SKM-1 (cell line): ENCODE data around the gene ART1.

Experiments used
- DNase-seq: peaks from one replicate; lab custom pipeline; 2025; ENCODE audit not compliant: unreplicated experiment; lab: John Stamatoyannopoulos, UW

Gene ART1

DNA sequence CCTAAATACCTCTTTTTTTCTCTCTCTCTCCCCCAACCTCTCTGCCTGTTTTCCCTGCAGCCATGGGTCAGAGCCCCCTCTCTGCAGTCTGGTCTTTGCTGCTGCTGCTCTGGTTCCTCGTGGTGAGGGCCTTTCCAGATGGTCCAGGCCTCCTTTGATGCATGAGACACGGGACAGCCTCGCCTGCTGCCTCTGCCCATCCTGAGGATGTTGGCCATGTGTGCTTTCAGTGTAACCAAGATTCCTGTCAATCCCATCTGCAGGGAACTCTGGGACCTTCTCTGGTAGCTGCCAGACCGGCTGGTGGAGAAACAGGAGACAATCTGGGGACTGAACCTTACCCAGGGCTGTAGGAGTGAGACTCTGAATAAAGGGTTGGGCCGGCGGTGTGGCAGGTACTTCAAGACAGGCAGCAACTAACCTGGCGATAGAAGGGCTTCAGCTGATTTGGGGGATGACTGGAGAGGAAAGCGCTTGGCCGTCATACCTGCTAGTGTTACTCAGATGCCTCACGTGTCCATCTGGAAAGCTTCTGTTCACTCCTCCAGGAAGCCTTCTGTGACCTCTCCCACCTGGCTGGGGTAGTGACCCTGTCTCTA, 19.2 kb downstream of the ART1 start:
- DNase-seq, result no peak

DNA sequence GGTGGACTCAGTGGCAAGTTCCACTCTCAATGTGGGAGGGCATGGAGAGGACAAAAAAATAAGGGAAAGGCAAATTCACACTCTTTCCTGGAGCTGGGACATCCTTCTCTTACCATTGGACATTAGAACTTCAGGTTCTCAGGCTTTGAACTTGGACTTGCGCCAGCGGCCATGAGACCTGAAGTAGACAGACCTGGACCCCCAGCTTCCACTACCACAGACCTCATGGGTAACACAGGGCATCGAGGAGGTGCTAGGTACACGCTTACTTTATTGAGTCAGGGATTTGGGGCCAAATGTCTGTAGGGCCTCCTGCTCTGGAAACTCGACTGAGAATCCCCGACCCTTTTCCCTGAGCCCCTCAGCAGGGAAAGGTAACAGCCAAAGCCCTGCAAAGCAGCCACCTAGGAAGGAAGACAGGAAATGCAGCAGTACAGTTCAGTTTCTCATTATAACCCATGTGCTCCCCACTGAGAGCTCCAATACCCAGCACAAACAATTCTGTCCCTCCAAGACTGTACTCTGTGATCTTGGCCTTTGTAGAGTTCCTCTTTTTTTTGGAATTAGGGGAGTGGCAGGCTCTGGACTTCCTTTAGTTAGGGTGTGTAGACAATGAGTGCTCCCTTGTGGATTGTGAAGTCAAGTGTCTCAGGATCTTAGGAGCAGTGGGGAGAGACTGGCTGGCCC, 20.6 kb downstream of the ART1 start:
- DNase-seq, result peak; percentile 32

DNA sequence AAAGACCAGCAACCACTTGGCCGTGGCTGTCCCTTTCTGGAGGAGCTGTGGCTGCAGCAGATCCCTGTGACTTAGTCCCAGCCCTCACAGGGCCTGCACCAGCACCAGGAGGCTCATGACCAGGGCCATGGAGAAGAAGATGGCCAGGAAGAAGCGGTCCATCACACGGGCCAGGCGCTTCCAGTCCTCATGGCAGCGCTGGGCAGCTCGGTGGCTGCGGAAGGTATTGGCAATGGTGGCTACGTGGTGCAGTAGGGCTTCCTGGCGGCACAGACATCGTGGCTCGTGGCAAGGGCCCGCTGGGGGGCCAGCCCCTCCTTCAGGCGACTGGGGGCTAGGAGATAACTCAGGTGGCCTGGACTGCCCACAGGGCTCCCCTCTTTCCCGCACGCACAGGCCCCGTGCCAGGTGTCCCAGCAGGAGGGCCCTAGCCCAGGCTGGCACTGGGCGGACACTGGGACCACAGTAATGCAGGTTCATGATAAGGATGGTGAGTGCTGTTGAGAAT, 21.1 kb downstream of the ART1 start:
- no peak for DNase-seq

DNA sequence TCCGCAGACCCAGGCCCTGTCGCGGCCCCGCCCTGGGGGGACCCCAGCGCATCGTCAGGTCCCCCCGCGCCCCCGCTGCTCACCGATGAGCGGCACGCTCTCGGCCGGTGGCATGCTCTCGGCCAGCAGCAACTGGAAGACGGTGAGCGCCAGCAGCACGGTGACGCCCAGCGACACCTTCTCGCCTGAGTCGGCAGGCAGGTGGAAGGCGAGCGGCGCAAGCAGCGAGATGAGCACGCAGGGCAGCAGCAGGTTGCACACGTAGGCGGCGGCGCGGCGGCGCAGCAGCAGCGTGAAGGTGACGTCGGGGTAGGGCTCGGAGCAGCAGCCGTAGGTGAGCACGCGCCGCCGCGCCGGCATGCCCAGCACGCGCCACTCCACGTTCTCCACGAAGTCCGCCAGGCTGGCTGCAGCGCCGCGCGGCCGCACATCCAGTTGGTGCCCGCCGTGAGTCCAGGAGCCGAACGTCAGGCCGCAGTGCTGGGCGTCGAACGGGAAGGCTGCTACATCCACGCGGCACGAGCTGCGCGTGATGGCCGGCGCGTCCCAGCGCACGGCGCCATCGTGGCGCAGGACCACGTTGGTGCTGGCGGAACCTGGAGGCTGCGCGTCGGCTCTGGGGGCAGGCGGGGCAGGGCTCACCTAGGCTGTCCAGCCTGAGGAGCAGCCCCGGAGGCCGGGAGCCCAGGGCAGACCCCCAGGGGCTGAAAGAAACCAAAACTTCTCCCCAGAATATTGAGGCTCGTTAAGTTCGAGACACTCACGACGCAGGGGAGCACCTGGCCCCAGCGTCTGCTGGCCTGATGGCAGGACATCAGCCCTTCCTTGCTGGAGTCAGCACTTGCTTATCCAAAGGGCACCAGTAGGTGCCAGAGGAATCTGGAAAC, 22.5 kb downstream of the ART1 start:
- DNase-seq, result no peak

DNA sequence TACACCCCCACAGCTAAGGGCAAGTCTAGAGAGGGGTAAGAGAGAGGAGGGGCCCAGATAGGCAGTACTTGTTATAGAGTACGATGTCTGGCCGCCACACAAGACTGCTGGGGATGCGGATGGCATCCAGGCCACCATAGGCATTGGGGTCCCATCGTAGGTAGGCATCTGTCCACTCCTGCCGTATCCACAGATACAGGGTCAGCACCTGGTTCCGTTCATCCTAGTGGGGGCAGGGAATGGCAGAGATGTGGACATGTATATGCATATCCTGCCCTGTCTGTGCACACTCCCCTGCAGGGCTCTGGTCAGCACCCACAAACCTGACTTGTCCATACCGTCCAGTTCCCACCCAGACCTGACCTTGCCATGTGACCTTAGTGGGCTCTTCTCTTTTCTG, 24.2 kb downstream of the ART1 start:
- DNase-seq, result no peak

DNA sequence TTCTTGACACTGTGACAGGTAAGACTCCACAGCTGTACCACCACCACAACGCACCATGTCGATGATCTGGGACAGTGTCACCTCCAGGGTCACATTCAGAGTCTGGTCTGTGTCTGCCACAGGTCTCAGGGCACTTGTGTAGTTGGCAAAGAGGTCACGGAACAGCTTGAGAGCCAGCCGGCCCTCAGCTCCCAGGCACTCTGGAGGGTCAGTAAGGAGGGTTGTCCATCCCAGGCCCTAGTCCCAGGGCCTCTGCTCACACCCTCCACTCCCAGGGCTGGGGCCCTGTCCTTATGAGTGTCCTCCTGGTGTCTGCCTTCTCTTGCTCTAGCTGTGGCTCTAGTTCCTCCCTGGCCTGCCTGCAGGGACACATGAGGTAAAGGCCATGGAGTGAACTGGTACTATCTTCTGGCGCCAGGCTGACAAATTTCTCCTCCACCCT, 24.8 kb downstream of the ART1 start:
- DNase-seq, result no peak

DNA sequence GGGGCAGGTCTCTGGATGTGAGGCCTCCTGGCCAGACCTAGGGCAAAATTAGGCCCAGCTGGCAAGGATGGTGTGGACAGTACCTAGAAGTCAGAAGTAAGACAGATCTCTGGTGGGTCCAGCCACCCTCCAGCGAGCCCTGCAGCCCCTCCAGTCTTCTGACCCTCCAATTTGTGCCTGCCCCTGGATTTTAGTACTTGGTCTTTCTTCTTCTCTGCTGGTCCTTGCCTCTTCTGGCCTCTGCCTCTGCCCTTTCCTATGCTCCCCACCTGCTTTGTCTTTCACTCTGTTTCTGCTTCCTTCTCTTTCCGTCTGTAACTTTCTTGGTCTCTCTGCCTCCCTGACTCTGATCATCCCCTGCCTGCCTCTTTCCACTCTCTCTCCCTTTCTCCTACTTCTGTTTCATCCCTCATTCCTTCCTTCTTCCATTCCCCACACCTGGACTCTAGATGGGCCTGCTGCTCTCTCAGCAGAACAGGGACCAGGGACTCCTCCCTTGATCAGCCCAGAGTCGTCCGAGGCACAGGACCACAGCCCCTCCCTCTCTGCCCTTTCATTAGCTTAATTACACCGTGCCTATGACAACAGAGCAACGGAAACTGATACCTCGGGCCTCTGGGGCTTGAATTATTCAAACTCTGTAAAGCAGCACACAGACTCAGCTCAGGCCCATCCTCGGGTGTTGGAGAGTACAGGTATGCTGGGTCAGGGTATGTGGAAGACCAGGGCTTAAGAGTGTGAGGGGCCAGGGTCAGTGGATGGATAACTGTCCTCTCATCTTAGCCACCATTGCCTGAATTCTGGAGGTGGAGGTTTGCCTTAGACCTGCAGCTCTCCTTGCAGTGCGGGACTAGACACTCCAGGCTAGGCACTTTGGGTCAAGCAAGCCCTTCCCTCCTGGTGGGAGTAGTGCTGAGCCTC, 26.7 kb downstream of the ART1 start, which contains the start of gene CHRNA10:
TSS of gene CHRNA10 (minus strand) at position 51 of the 921 bp plus-strand sequence. CDS start 72 bp downstream, outside the sequence.
- no peak for DNase-seq

DNA sequence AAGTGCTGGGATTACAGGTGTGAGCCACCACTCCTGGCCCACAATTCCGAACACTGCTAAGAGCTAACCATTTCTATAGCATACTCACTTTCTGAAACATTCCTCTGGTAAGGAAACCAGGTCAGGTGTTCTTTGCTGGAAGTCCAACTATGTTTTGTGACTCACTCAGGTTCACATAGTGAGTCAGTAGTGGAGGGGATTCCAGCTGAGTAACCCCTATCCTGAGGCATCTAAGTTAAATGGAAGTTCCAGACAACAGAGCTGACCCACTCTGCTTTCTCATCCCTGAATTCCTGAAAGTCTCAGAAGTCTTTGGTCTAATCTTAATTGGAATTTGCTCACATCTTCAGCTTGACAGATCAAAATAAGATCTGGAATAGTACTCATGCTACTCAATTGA, 29.3 kb downstream of the ART1 start:
- no peak for DNase-seq

DNA sequence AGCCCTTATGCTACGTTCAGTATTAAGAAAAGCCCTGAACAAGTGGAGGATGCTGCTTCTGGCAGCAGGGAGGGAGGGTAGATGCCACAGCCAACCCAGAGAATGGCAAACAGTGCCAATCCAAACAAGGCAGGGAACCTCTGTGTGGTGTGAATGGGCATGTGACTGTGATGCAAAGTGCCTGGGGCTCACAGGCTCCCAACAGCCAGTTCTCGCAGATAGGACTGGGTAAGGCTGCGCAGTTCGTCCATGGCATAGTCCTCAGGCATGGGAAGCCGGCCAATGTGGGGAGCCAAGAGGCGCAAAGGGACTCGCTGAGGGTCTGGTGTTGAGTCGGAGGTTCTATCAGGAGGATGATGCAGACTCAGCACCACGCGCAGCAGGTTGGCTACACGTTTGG, 31.0 kb downstream of the ART1 start:
- no peak for DNase-seq

DNA sequence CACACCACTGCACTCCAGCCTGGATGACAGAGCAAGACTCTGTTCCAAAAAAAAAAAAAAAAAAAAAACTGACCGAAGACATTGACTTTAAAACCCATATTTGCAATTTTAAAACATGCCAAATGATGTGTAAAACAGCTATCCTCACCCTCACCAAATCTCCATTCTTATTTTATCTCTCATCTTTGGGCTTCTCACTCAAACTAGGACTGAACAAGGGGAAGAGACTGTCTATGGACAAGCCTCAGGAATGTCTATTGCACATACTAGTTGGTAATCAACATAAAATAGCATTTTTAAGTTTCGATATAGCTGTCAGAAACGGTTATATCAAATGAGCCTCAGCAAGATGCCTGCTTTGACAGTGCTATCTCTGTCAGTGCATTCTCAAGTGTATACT, 34.1 kb downstream of the ART1 start:
- DNase-seq, result no peak

DNA sequence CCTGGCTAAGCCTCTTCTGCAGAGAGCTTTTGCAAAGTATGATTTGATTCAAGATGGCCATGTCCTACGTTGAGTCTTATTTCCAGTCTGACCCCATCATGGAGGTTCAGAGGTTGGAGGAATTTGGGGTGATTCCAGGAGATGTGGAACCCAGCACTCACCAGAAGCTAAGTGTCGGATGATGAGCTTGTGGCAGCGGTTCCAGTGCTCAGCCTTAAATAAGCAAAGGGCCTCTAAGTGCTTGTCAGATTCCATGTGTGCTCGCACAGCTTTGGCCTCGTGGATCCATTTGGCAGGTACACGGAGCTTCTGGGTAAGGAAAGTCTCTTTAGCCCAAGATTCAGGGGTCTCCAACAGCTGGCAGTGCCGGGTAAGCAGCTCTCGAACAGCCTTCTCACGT, 38.1 kb downstream of the ART1 start:
- DNase-seq, result no peak

DNA sequence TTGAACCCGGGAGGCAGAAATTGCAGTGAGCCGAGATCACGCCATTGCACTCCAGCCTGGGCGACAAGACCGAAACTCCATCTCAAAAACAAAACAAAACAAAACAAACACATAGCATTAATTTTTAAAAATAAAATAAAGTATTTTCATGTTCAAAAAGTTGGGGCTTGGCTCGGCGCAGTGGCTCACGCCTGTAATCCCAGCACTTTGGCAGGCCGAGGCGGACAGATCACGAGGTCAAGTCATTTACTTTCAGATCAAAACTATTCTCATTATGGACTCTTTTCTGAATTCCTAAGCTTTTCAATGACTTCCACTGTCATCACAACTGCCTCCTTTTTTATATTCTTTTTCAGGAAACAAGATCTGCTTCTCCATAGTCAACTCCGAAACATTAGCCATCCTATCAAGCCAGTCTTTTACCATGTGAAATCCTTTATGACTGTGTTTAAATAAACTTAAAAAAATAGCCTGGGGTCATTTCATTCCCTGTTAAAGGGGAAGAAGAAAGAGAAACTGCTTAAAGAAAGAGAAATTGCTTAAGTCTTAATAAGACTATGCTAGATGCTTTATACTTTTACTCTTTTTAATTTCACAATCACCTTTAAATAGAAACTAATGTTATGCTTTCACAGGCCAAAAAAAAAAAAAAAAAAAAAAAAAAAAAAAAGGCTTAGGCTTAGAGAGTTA, 39.3 kb downstream of the ART1 start:
- DNase-seq, result no peak

DNA sequence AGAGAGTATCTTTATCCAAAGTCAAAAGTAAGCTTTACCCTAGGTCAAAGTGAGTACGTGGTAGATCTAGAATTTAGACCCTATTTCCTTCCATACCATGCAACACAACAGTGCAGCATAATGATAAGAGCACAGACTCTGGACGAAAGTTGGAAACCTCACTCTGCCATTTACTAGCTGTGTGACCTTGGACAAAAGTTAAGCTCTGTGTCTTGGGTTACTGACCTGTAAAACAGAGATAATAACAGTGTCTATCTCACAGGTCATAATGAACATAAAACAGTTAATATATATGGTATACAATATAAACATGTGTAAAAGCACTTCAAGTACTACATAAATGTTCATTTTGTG, 39.9 kb downstream of the ART1 start:
- no peak for DNase-seq

DNA sequence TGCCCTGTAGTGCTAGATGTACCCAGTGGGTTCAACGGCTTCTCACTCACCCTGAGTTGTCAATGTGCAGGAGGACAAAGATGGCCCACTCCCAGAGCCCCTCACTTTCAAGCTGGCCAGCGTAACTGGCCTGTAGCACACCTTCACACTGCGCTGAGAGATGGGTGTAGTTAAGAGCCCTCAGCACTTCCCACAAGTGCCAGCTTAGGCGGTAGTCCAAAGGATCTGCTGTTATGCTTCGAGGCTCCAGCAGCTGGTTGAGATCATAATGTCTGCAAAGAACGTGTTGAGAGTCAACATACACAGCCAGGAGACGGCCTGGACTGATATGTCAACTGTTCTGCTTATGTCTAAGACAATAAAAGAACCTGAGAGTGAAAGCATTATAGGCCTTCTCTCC, 41.0 kb downstream of the ART1 start:
- DNase-seq, result no peak

DNA sequence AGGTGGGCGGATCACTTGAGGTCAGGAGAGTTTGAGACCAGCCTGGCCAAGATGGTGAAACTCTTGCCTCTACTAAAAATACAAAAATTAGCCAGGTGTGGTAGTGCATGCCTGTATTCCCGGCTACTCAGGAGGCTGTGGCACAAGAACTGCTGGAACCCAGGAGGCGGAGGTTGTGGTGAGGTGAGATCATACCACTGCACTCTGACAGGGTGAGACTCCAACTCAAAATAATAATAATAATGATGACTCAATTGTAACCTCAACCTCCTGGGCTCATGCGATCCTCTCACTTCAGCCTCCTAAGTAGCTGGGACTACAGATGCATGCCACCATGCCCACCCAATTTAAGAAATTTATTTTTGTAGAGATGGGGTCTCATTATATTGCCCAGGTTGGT, 41.8 kb downstream of the ART1 start:
- DNase-seq, result no peak

DNA sequence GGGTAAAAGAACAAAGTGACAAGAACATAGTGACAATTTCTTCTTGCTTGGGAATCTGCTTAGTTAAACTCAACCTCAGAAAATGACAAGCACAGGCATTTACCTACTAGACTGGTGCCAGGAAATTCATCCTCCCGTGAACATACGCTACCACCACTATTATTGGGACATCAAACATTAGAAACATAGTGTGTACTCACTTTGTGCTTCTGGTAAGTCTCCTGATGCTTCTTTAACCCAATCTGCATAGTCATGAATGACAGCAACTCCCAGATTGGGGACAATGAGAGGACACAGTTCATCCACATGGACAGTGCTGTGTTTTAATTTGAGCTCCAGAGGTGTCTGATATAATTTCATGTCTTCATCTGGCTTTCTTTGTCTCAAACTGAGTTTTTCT, 55.5 kb downstream of the ART1 start:
- DNase-seq, result no peak

DNA sequence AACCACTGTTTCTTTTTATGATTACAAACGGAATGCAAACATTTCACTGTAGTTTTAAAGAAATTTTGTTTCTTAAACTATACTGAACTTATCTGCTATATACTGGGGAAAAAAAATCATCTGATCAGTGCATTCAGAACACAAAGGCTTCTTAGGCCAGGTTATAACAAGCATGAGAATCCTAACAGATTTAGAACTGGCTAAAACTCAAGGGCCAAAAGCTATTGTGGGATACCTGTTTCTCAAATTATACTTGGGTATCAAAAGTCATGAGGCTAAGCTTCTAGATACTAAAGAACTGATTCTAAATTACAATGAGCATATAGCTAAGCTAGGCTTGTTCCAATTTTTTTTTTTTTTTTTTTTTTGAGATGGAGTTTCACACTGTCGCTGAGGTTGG, 56.0 kb downstream of the ART1 start:
- DNase-seq, result no peak

DNA sequence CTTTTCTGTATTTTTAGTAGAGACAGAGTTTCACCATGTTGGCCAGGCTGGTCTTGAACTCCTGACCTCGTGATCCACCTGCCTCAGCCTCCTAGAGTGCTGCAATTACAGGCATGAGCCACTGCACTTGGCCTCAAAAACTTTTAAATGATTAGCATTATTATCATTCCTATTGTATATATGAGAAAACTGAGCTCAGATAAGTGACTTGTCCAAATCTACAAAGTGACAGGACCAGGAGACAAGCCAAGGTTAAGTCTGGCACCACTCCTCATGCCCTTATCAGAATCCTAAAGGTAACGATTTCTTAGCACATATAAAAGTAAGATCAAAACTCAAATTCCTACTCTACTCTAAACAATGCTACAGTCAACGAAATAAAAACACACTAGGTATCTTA, 58.5 kb downstream of the ART1 start:
- no peak for DNase-seq

DNA sequence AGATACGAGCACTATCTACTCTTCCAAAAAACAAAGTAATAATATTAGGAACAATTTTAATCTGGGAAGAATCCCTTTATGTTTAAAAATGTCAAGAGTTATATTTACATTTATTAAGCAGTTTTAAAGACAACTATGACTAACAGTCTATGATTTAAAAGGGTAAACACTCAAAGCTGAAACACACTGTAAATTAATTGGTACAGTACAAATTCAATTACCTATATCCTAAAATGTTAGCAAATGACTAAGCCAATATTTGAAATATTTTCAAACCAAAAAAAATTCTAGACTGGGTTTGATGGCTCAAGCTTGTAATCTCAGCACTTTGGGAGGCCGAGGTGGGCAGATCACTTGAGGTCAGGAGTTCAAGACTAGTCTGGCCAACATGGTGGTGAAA, 62.2 kb downstream of the ART1 start:
- no peak for DNase-seq

DNA sequence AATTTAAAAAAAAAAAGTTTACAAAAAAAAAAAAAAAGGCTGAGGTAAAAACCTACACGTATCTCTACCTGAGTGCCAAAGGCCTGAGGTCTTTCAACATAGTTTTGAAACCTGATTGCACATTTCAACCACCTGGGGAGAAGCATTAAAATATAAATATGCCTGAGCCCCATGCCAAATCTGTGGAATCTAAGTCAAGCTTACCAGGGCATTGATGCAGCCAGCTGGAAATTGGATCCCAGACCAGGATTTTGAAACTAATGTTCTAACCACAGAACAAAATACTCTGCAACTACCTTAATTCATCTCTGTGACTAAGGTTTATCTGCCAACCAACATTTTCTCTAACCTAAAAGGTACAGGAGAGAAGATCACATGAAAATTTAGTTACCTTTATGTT, 65.0 kb downstream of the ART1 start:
- DNase-seq, result no peak
